Measurements from ENCODE around the gene TCHHL1.
"Not testable (repeated sequence)": the region's sequence is repeated elsewhere in the genome, so short reads cannot be mapped to it uniquely, and the experiment has no call there.

Gene TCHHL1

GRCh38 chr1:152110365-152110859 is 21.5 kb upstream of the TCHHL1 start:
- Histone ChIP-seq H3K9ac (ENCODE audit: low read length) (no peak overlapping the region), H3K27me3 (ENCODE audit: control insufficient read depth, insufficient read depth, low read length) (peaks cover 73% of the 10 kb centered on the region), H3K27ac (ENCODE audit: low read length) (no peak overlapping the region), H3K4me1 (ENCODE audit: control insufficient read depth, low read depth, low read length) (no peaks in the 10 kb centered on the region), H3K36me3 (ENCODE audit: control insufficient read depth, low read depth, low read length) (no peaks in the 10 kb centered on the region), H3K4me3 (ENCODE audit: low read length) (no peak overlapping the region), H3K9me3 (ENCODE audit: control insufficient read depth, low read depth, low read length) (peaks cover 28% of the 10 kb centered on the region)

GRCh38 chr1:152109998-152110294 is 21.1 kb upstream of the TCHHL1 start:
- no peaks in the 10 kb centered on the region for H3K4me1 ChIP-seq (ENCODE audit: control insufficient read depth, low read depth, low read length)
- peaks cover 24% of the 10 kb centered on the region for H3K9me3 ChIP-seq (ENCODE audit: control insufficient read depth, low read depth, low read length)
- no peak overlapping the region for H3K4me3 ChIP-seq (ENCODE audit: low read length)
- no peaks in the 10 kb centered on the region for H3K36me3 ChIP-seq (ENCODE audit: control insufficient read depth, low read depth, low read length)
- H3K27me3 ChIP-seq (ENCODE audit: control insufficient read depth, insufficient read depth, low read length), result peaks cover 73% of the 10 kb centered on the region
- no peak overlapping the region for H3K27ac ChIP-seq (ENCODE audit: low read length)
- no peak overlapping the region for H3K9ac ChIP-seq (ENCODE audit: low read length)

- Histone ChIP-seq H3K9ac (ENCODE audit: low read length) (no peak overlapping the region), H3K27me3 (ENCODE audit: control insufficient read depth, insufficient read depth, low read length) (peaks cover 73% of the 10 kb centered on the region), H3K27ac (ENCODE audit: low read length) (no peak overlapping the region), H3K4me3 (ENCODE audit: low read length) (no peak overlapping the region), H3K36me3 (ENCODE audit: control insufficient read depth, low read depth, low read length) (no peaks in the 10 kb centered on the region), H3K9me3 (ENCODE audit: control insufficient read depth, low read depth, low read length) (peaks cover 18% of the 10 kb centered on the region), H3K4me1 (ENCODE audit: control insufficient read depth, low read depth, low read length) (no peaks in the 10 kb centered on the region)
Observed at GRCh38 chr1:152109231-152109997, 20.6 kb upstream of the TCHHL1 start.

- H3K36me3 ChIP-seq (ENCODE audit: control insufficient read depth, low read depth, low read length), result no peaks in the 10 kb centered on the region
- H3K4me3 ChIP-seq (ENCODE audit: low read length), result no peak overlapping the region
- no peak overlapping the region for H3K27ac ChIP-seq (ENCODE audit: low read length)
- peaks cover 73% of the 10 kb centered on the region for H3K27me3 ChIP-seq (ENCODE audit: control insufficient read depth, insufficient read depth, low read length)
- no peaks in the 10 kb centered on the region for H3K4me1 ChIP-seq (ENCODE audit: control insufficient read depth, low read depth, low read length)
- peaks cover 15% of the 10 kb centered on the region for H3K9me3 ChIP-seq (ENCODE audit: control insufficient read depth, low read depth, low read length)
- no peak overlapping the region for H3K9ac ChIP-seq (ENCODE audit: low read length)
Observed at GRCh38 chr1:152108882-152109222, 20.0 kb upstream of the TCHHL1 start.

GRCh38 chr1:152107984-152108881 is 19.4 kb upstream of the TCHHL1 start:
- Histone ChIP-seq H3K27ac (ENCODE audit: low read length) (no peak overlapping the region), H3K27me3 (ENCODE audit: control insufficient read depth, insufficient read depth, low read length) (peaks cover 67% of the 10 kb centered on the region), H3K36me3 (ENCODE audit: control insufficient read depth, low read depth, low read length) (no peaks in the 10 kb centered on the region), H3K9ac (ENCODE audit: low read length) (no peak overlapping the region), H3K9me3 (ENCODE audit: control insufficient read depth, low read depth, low read length) (peaks cover 11% of the 10 kb centered on the region), H3K4me1 (ENCODE audit: control insufficient read depth, low read depth, low read length) (no peaks in the 10 kb centered on the region), H3K4me3 (ENCODE audit: low read length) (no peak overlapping the region)

GRCh38 chr1:152107031-152107983 is 18.4 kb upstream of the TCHHL1 start:
- H3K9me3 ChIP-seq (ENCODE audit: control insufficient read depth, low read depth, low read length), result peaks cover 2% of the 10 kb centered on the region
- H3K27me3 ChIP-seq (ENCODE audit: control insufficient read depth, insufficient read depth, low read length), result peaks cover 57% of the 10 kb centered on the region
- no peak overlapping the region for H3K4me3 ChIP-seq (ENCODE audit: low read length)

GRCh38 chr1:152104854-152105253 is 16.0 kb upstream of the TCHHL1 start:
- Histone ChIP-seq H3K4me3 (ENCODE audit: low read length) (no peak overlapping the region), H3K27me3 (ENCODE audit: control insufficient read depth, insufficient read depth, low read length) (peaks cover 33% of the 10 kb centered on the region), H3K9me3 (ENCODE audit: control insufficient read depth, low read depth, low read length) (peaks cover 14% of the 10 kb centered on the region), H3K9ac (ENCODE audit: low read length) (no peak overlapping the region), H3K4me1 (ENCODE audit: control insufficient read depth, low read depth, low read length) (no peaks in the 10 kb centered on the region), H3K27ac (ENCODE audit: low read length) (no peak overlapping the region), H3K36me3 (ENCODE audit: control insufficient read depth, low read depth, low read length) (no peaks in the 10 kb centered on the region)

More at GRCh38 chr1:152107031-152107983, 18.4 kb upstream of the TCHHL1 start:
- Histone ChIP-seq H3K4me1 (ENCODE audit: control insufficient read depth, low read depth, low read length) (no peaks in the 10 kb centered on the region), H3K9ac (ENCODE audit: low read length) (no peak overlapping the region), H3K27ac (ENCODE audit: low read length) (no peak overlapping the region), H3K36me3 (ENCODE audit: control insufficient read depth, low read depth, low read length) (no peaks in the 10 kb centered on the region)

GRCh38 chr1:152096931-152097330 is 8.1 kb upstream of the TCHHL1 start:
- H3K4me1 ChIP-seq (ENCODE audit: control insufficient read depth, low read depth, low read length), result no peaks in the 10 kb centered on the region
- H3K27ac ChIP-seq (ENCODE audit: low read length), result no peak overlapping the region
- H3K36me3 ChIP-seq (ENCODE audit: control insufficient read depth, low read depth, low read length), result no peaks in the 10 kb centered on the region
- H3K9me3 ChIP-seq (ENCODE audit: control insufficient read depth, low read depth, low read length), result peaks cover 54% of the 10 kb centered on the region
- no peak overlapping the region for H3K9ac ChIP-seq (ENCODE audit: low read length)
- no peak overlapping the region for H3K4me3 ChIP-seq (ENCODE audit: low read length)
- H3K27me3 ChIP-seq (ENCODE audit: control insufficient read depth, insufficient read depth, low read length), result no peaks in the 10 kb centered on the region

- H3K9ac ChIP-seq (ENCODE audit: low read length), result no peak overlapping the region
- H3K36me3 ChIP-seq (ENCODE audit: control insufficient read depth, low read depth, low read length), result no peaks in the 10 kb centered on the region
- no peak overlapping the region for H3K4me3 ChIP-seq (ENCODE audit: low read length)
- H3K4me1 ChIP-seq (ENCODE audit: control insufficient read depth, low read depth, low read length), result no peaks in the 10 kb centered on the region
- no peaks in the 10 kb centered on the region for H3K27me3 ChIP-seq (ENCODE audit: control insufficient read depth, insufficient read depth, low read length)
- H3K9me3 ChIP-seq (ENCODE audit: control insufficient read depth, low read depth, low read length), result peaks cover 52% of the 10 kb centered on the region
- no peak overlapping the region for H3K27ac ChIP-seq (ENCODE audit: low read length)
Observed at GRCh38 chr1:152086760-152087159, 2.1 kb downstream of the TCHHL1 start.

GRCh38 chr1:152084853-152085252 is 4.0 kb downstream of the TCHHL1 start:
- H3K4me1 ChIP-seq (ENCODE audit: control insufficient read depth, low read depth, low read length), result no peaks in the 10 kb centered on the region
- H3K9ac ChIP-seq (ENCODE audit: low read length), result no peak overlapping the region
- no peak overlapping the region for H3K27ac ChIP-seq (ENCODE audit: low read length)
- H3K4me3 ChIP-seq (ENCODE audit: low read length), result no peak overlapping the region
- H3K9me3 ChIP-seq (ENCODE audit: control insufficient read depth, low read depth, low read length), result peaks cover 46% of the 10 kb centered on the region
- no peaks in the 10 kb centered on the region for H3K27me3 ChIP-seq (ENCODE audit: control insufficient read depth, insufficient read depth, low read length)
- no peaks in the 10 kb centered on the region for H3K36me3 ChIP-seq (ENCODE audit: control insufficient read depth, low read depth, low read length)

GRCh38 chr1:152081026-152081425 is 7.8 kb downstream of the TCHHL1 start:
- not testable (repeated sequence) for H3K9ac ChIP-seq (ENCODE audit: low read length); H3K27ac ChIP-seq (ENCODE audit: low read length); H3K36me3 ChIP-seq (ENCODE audit: control insufficient read depth, low read depth, low read length); H3K4me3 ChIP-seq (ENCODE audit: low read length); H3K27me3 ChIP-seq (ENCODE audit: control insufficient read depth, insufficient read depth, low read length); H3K4me1 ChIP-seq (ENCODE audit: control insufficient read depth, low read depth, low read length)
- peaks cover 31% of the 10 kb centered on the region for H3K9me3 ChIP-seq (ENCODE audit: control insufficient read depth, low read depth, low read length)
